ENCODE data around the gene TMEM171.

Gene TMEM171

DNA sequence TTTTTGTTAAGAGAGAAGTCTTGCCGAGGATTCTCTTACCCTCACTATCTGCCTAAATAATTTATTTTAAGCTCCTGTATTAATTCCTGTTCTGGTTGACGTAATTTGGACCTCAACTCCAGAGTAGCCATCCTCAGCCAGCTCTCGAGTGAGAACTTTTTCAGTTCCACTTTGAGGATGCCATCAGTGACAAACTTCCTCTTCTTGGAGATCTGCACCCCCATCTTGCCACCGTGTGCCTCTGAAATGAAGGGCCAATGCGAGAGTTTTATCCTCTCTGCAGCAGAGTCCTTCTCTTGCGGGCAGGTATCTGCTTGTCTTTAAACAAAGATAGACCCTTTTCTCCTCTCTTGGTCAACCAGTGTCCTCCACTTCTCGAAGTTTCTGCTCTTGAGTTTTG, 33.1 kb downstream of the TMEM171 start:
- H3K4me3 ChIP-seq (ENCODE audit: severe bottlenecking): no peak overlapping the region
- no peak overlapping the region for H3K27ac ChIP-seq (ENCODE audit: poor library complexity, severe bottlenecking)

DNA sequence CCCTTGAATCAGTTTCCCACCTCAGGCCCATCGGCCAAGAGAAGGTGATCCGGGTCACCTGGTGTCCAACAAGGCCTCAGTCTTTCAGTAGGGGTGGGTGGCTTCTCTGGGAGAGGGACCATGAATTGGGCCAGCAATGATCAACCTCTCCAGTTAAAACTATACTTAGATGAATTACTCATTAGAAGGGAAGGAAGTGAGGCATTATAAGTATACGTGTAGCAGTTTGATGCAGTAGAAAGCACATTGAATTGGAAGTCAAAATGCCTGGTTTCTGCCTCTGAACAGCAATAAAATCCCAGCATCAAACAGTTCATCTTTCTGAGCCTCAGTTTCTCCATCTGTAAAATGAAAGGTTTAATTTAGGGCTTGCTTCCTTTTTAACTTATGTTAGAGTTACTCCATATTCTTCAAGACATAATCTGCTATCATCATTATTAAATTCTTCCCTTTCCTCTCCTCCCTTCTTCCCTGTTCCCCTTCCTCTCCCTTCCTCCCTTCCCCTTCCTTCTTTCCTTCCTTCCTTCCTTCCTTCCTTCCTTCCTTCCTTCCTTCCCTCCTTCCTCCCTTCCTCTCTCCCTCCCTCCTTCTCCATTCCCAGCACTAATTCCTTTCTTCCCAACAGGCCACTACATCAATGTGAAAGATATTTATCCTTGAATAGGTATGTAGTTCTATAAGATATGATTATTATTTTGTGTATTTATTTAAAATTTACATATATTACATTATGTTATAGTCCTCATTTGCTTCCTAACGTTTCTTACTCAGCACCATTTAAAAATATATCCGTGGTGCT, 34.0 kb downstream of the TMEM171 start:
- no peaks in the 10 kb centered on the region for H3K9me3 ChIP-seq (ENCODE audit: severe bottlenecking)
- H3K36me3 ChIP-seq (ENCODE audit: low read depth): no peaks in the 10 kb centered on the region
- no peak overlapping the region for H3K27ac ChIP-seq (ENCODE audit: poor library complexity, severe bottlenecking)
- no peaks in the 10 kb centered on the region for H3K27me3 ChIP-seq (ENCODE audit: insufficient read depth, poor library complexity, severe bottlenecking)
- no peak for DNase-seq (ENCODE audit: low spot score)
- no peak overlapping the region for H3K4me3 ChIP-seq (ENCODE audit: severe bottlenecking)
- ATAC-seq (ENCODE audit: low read depth): no peak
- TF ChIP-seq, protein P1, sequence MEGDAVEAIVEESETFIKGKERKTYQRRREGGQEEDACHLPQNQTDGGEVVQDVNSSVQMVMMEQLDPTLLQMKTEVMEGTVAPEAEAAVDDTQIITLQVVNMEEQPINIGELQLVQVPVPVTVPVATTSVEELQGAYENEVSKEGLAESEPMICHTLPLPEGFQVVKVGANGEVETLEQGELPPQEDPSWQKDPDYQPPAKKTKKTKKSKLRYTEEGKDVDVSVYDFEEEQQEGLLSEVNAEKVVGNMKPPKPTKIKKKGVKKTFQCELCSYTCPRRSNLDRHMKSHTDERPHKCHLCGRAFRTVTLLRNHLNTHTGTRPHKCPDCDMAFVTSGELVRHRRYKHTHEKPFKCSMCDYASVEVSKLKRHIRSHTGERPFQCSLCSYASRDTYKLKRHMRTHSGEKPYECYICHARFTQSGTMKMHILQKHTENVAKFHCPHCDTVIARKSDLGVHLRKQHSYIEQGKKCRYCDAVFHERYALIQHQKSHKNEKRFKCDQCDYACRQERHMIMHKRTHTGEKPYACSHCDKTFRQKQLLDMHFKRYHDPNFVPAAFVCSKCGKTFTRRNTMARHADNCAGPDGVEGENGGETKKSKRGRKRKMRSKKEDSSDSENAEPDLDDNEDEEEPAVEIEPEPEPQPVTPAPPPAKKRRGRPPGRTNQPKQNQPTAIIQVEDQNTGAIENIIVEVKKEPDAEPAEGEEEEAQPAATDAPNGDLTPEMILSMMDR (IDR thresholded peaks at IDR 0.05; ENCODE audit: poor library complexity, severe bottlenecking): no peak
- H3K4me1 ChIP-seq (ENCODE audit: insufficient read depth, poor library complexity, severe bottlenecking): no peaks in the 10 kb centered on the region

More for the DNA sequence above, 33.1 kb downstream of the TMEM171 start:
- no peaks in the 10 kb centered on the region for H3K27me3 ChIP-seq (ENCODE audit: insufficient read depth, poor library complexity, severe bottlenecking)
- H3K4me1 ChIP-seq (ENCODE audit: insufficient read depth, poor library complexity, severe bottlenecking): no peaks in the 10 kb centered on the region
- ATAC-seq (ENCODE audit: low read depth): no peak
- no peaks in the 10 kb centered on the region for H3K9me3 ChIP-seq (ENCODE audit: severe bottlenecking)
- H3K36me3 ChIP-seq (ENCODE audit: low read depth): no peaks in the 10 kb centered on the region
- no peak for DNase-seq (ENCODE audit: low spot score)
- TF ChIP-seq, protein P1 (IDR thresholded peaks at IDR 0.05; ENCODE audit: poor library complexity, severe bottlenecking): no peak

DNA sequence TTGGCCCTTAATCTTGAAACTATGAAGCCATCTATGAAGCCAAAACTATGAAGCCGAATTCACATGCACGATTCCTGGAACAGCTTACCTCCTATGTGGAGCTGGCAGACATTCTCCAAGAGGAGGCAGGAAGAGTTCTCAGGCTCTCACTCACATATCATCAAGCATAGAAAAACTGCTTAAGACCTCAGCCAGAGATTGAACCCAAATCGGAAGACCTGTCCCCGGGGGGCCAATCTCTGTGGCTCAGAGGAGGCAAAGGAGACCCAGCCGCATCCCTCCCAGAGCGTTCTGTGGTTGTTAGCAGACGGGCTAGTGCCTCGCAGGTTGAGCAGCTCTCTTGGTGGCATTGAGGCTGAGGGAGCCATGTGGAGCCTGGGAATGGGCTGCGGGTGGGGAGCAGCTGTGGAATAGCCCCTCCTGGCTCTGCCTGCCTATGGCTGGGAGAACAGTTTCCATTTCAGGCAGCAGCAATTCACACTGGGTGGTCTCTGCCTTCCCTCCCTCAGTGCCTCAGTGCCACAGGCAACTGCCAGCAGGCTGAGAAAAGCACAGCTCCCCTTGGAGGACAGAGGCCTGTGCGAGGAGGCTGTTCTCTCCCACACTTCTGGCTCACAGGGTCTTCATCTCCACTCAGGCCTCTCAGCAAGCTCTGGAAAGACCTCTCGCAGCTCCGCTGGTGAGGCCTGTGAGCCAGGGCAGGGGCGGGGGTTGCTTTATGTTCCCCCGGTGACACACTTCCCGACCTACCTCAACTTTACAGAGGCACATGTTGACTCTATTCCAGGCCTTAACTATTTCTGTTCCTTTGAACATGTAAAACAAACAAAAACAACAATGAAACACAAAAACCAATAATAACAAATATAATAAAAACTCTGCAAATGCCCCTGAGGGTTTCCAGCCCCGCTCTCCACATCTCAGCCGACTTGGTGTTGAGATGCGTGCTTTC, 35.2 kb downstream of the TMEM171 start:
- H3K27ac ChIP-seq (ENCODE audit: poor library complexity, severe bottlenecking): no peak overlapping the region
- H3K27me3 ChIP-seq (ENCODE audit: insufficient read depth, poor library complexity, severe bottlenecking): no peaks in the 10 kb centered on the region
- no peaks in the 10 kb centered on the region for H3K9me3 ChIP-seq (ENCODE audit: severe bottlenecking)
- H3K36me3 ChIP-seq (ENCODE audit: low read depth): no peaks in the 10 kb centered on the region
- ATAC-seq (ENCODE audit: low read depth) (no peak), DNase-seq (ENCODE audit: low spot score) (no peak)
- no peak overlapping the region for H3K4me3 ChIP-seq (ENCODE audit: severe bottlenecking)
- TF ChIP-seq, protein P1 (IDR thresholded peaks at IDR 0.05; ENCODE audit: poor library complexity, severe bottlenecking): no peak
- no peaks in the 10 kb centered on the region for H3K4me1 ChIP-seq (ENCODE audit: insufficient read depth, poor library complexity, severe bottlenecking)

DNA sequence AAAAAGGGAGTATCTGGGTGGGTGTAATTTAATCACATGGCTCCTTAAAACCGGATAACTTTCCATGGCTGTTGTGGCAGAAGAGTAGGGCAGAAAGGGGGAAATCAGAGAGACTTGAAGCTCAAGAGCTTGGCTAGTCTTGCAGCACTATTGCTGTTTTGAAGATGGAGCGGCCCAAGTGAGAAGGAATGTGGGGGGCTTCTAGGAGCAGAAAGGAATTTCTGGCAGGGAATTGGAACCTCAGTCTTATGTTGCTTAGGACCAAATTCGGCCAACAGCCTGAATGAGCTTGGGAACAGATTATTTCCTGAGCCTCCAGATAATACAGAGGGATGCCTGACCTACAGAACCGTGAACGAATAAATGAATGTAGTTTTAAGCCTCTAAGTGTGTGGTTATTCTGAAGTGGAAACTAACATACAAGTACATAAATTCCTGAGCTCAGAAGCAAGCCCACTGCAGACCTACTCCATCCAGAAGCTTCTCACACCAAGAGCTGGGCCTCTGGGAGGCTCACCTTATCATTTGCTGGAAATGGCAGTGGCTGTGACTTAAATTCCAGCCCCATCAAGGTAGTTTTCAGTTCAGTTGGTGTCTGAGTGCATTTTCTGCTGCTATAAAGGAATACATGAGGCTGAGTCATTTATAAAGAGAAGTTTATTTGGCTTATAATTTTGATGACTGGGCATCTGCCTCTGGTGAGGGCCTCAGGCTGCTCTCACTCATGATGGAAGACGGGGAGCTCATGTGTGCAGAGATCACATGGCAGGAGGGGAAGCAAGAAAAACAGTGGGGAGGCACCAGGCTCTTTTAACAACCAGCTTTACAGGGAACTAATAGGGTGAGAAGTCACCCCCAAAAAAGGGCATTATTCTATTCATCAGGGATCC, 37.3 kb downstream of the TMEM171 start:
- H3K27me3 ChIP-seq (ENCODE audit: insufficient read depth, poor library complexity, severe bottlenecking): no peaks in the 10 kb centered on the region
- ATAC-seq (ENCODE audit: low read depth) (no peak), DNase-seq (ENCODE audit: low spot score) (no peak)
- H3K4me3 ChIP-seq (ENCODE audit: severe bottlenecking): no peak overlapping the region
- H3K27ac ChIP-seq (ENCODE audit: poor library complexity, severe bottlenecking): no peak overlapping the region
- H3K4me1 ChIP-seq (ENCODE audit: insufficient read depth, poor library complexity, severe bottlenecking): no peaks in the 10 kb centered on the region
- H3K9me3 ChIP-seq (ENCODE audit: severe bottlenecking): no peaks in the 10 kb centered on the region
- TF ChIP-seq, protein P1 (IDR thresholded peaks at IDR 0.05; ENCODE audit: poor library complexity, severe bottlenecking): no peak
- no peaks in the 10 kb centered on the region for H3K36me3 ChIP-seq (ENCODE audit: low read depth)

All from RWPE2 (cell line).